CD4-positive, CD25-positive, alpha-beta regulatory T cell (primary cell): Measurements from ENCODE around the gene AMMECR1L. TPM values are rescaled to one million over a fixed set of nuclear protein-coding genes. Genes with fewer than 3 reads are reported as not detected.
A peak's percentile ranks its signal among the peaks of the same experiment; 100 is the strongest.
"Not testable (repeated sequence)": the region's sequence is repeated elsewhere in the genome, so short reads cannot be mapped to it uniquely, and the experiment has no call there.

Experiments used
- ATAC-seq, 2 donors: fragments of 150-1000 bp; cut with Tn5 transposase; one replicate each; pipeline ENCODE4 v1.10.0; 2021; ENCODE audit warnings: low read depth in 2 of 2, moderate number of reproducible peaks in 2 of 2, moderate library complexity in 1 of 2
- DNase-seq, 3 donors: peaks; one replicate each; pipeline versions ENCODE4 v3.0.0 to v3.0.0-alpha.2; 2012 to 2022; ENCODE audit warnings: mixed read lengths in 1 of 3
- H3K27ac ChIP-seq: one replicate; pipeline ENCODE4 v1.7.0; 2013; ENCODE audit warnings: mild to moderate bottlenecking, low read length; ENCODE audit not compliant: insufficient read depth, poor library complexity, severe bottlenecking
- H3K27me3 ChIP-seq: one replicate; pipeline ENCODE4 v1.7.0; 2013; ENCODE audit warnings: low read length; ENCODE audit not compliant: control insufficient read depth, insufficient read depth
- H3K36me3 ChIP-seq: one replicate; pipeline ENCODE4 v1.7.0; 2013; ENCODE audit warnings: mild to moderate bottlenecking, low read length, moderate library complexity; ENCODE audit not compliant: control insufficient read depth, insufficient read depth
- H3K4me1 ChIP-seq: 2 replicates; pipeline ENCODE4 v1.7.0; 2013; ENCODE audit warnings: mild to moderate bottlenecking, low read length; ENCODE audit not compliant: insufficient read depth, control insufficient read depth, poor library complexity, severe bottlenecking
- H3K4me3 ChIP-seq: one replicate; pipeline ENCODE4 v1.7.0; 2013; ENCODE audit warnings: low read depth, mild to moderate bottlenecking, low read length, moderate library complexity
- H3K9me3 ChIP-seq, 2 experiments: 1 replicate in 1 of 2; 2 replicates in 1 of 2; pipeline ENCODE4 v1.7.0; 2013; ENCODE audit warnings: low read length in 2 of 2, mild to moderate bottlenecking in 1 of 2, moderate library complexity in 1 of 2; ENCODE audit not compliant: control insufficient read depth in 2 of 2
- H3K27ac Mint-ChIP-seq, 3 donors: one replicate each; pipeline ENCODE4 v1.8.0; 2020 to 2022; ENCODE audit warnings: mild to moderate bottlenecking in 3 of 3, mixed read lengths in 3 of 3, moderate library complexity in 2 of 3
- H3K27me3 Mint-ChIP-seq: one replicate; pipeline ENCODE4 v1.8.0; 2022; ENCODE audit warnings: mild to moderate bottlenecking, mixed read lengths
- H3K36me3 Mint-ChIP-seq: one replicate; pipeline ENCODE4 v1.8.0; 2020; ENCODE audit warnings: mixed read lengths
- H3K4me1 Mint-ChIP-seq, 4 donors: one replicate each; pipeline ENCODE4 v1.8.0; 2020 to 2022; ENCODE audit warnings: mixed read lengths in 4 of 4, mild to moderate bottlenecking in 1 of 4
- H3K4me3 Mint-ChIP-seq, 4 donors: one replicate each; pipeline ENCODE4 v1.8.0; 2020 to 2022; ENCODE audit warnings: mild to moderate bottlenecking in 4 of 4, mixed read lengths in 4 of 4, moderate library complexity in 3 of 4
- H3K9me3 Mint-ChIP-seq, 7 donors: one replicate each; pipeline ENCODE4 v1.8.0; 2020 to 2022; ENCODE audit warnings: mixed read lengths in 7 of 7, mild to moderate bottlenecking in 3 of 7, moderate library complexity in 2 of 7
- polyA plus RNA-seq, 4 donors: library from polyadenylated mRNA; unstranded; fragments of 300-500 nt; fragmentation: Illumina TruSeq; gene quantifications; one replicate each; pipeline ENCODE4 v1.2.3, GENCODE V29; 2021
- total RNA-seq: library from RNA; stranded (reverse); gene quantifications from one replicate; pipeline ENCODE4 v1.2.3, GENCODE V29; 2022

AMMECR1L gene
- total and polyA plus RNA-seq, 5 donors from 2014 or later: 3.3 to 14.0 (median 6.4) TPM

GRCh38 chr2:127911737-127912136 is 26.0 kb upstream of the AMMECR1L start:
- H3K4me3 ChIP-seq: no peak overlapping the region
- Mint-ChIP-seq H3K4me1 (no peaks in the 10 kb centered on the region), H3K27ac (no peak overlapping the region), H3K36me3 (no peaks in the 10 kb centered on the region), H3K4me3 (no peak overlapping the region), H3K9me3 (peaks cover 0 to 4% (median 0%) of the 10 kb centered on the region in 7 donors), H3K27me3 (peaks cover 15% of the 10 kb centered on the region)
- no peaks in the 10 kb centered on the region for H3K9me3 ChIP-seq
- no peaks in the 10 kb centered on the region for H3K27me3 ChIP-seq
- H3K36me3 ChIP-seq: no peaks in the 10 kb centered on the region
- no peak for ATAC-seq
- H3K27ac ChIP-seq: no peak overlapping the region
- no peak for DNase-seq
- no peaks in the 10 kb centered on the region for H3K4me1 ChIP-seq

DNA sequence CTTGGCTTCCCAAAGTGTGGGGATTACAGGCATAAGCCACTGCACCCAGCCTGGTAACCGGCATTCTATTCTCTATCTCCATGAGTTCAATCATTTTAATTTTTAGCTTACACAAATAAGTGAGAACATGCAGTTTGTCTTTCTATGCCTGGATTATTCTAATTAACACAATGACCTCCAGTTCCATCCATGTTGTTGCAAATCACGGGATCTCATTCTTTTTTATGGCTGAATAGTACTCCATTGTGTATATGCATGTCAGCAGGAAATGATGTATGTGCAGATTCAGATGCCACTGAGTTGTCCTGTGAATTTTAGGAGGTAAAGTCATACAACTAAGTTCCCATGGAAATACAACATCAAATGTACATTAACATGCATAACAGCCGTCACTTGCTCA is 24.7 kb upstream of the AMMECR1L start:
- peaks cover 22% of the 10 kb centered on the region for H3K27me3 Mint-ChIP-seq
- no peak for ATAC-seq
- DNase-seq: no peak

DNA sequence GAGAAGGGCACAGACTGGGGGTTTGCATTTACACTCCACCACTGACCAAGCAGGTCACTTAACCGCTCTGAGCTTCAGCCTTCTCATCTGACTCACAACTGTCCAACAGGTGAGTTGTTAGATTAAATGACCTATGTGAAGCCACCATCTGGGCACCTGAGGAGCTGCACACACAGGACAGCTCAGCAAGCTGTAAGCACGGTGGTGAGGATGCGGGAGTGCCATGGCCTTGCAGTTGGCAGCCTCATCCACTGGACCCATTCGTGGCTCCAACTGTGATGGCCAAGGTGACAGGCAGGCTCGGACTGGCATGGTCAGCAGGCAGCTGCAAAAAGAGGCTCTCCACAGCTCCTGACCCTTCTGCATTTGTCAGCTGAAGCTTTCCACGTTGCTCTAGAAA is 23.3 kb upstream of the AMMECR1L start:
- no peaks in the 10 kb centered on the region for H3K9me3 ChIP-seq
- H3K4me1 ChIP-seq: no peaks in the 10 kb centered on the region
- no peaks in the 10 kb centered on the region for H3K36me3 ChIP-seq
- Mint-ChIP-seq H3K4me1 (peaks cover 0 to 2% (median 0%) of the 10 kb centered on the region in 4 donors), H3K9me3 (peaks cover 0 to 4% (median 0%) of the 10 kb centered on the region in 7 donors), H3K4me3 (no peak overlapping the region), H3K27me3 (peaks cover 19% of the 10 kb centered on the region), H3K27ac (no peak overlapping the region), H3K36me3 (no peaks in the 10 kb centered on the region)
- DNase-seq (no peak), ATAC-seq (no peak)
- H3K27ac ChIP-seq: no peak overlapping the region
- no peaks in the 10 kb centered on the region for H3K27me3 ChIP-seq
- no peak overlapping the region for H3K4me3 ChIP-seq

More for the DNA sequence above, 24.7 kb upstream of the AMMECR1L start:
- Histone ChIP-seq H3K27me3 (no peaks in the 10 kb centered on the region), H3K36me3 (no peaks in the 10 kb centered on the region), H3K4me1 (no peaks in the 10 kb centered on the region), H3K9me3 (no peaks in the 10 kb centered on the region), H3K27ac (no peak overlapping the region), H3K4me3 (no peak overlapping the region)
- no peak overlapping the region for H3K4me3 Mint-ChIP-seq
- peaks cover 0 to 2% (median 0%) of the 10 kb centered on the region in 4 donors for H3K4me1 Mint-ChIP-seq
- H3K27ac Mint-ChIP-seq: no peak overlapping the region
- peaks cover 0 to 4% (median 0%) of the 10 kb centered on the region in 7 donors for H3K9me3 Mint-ChIP-seq
- no peaks in the 10 kb centered on the region for H3K36me3 Mint-ChIP-seq

GRCh38 chr2:127907733-127908400 is 22.1 kb upstream of the AMMECR1L start:
- not testable (repeated sequence) for H3K36me3 Mint-ChIP-seq, H3K27ac Mint-ChIP-seq, H3K9me3 Mint-ChIP-seq, DNase-seq, H3K27ac ChIP-seq, H3K4me3 Mint-ChIP-seq, H3K4me1 ChIP-seq, H3K36me3 ChIP-seq, ATAC-seq, H3K9me3 ChIP-seq, H3K4me1 Mint-ChIP-seq, H3K4me3 ChIP-seq, H3K27me3 ChIP-seq
- H3K27me3 Mint-ChIP-seq: peaks cover 24% of the 10 kb centered on the region

GRCh38 chr2:127906206-127906926 is 20.6 kb upstream of the AMMECR1L start:
- H3K27me3 ChIP-seq: no peaks in the 10 kb centered on the region
- no peak overlapping the region for H3K4me3 ChIP-seq
- no peak overlapping the region for H3K27ac ChIP-seq
- ATAC-seq (no peak), DNase-seq (no peak)
- Mint-ChIP-seq H3K9me3 (peaks cover 0 to 4% (median 0%) of the 10 kb centered on the region in 7 donors), H3K27ac (no peak overlapping the region), H3K4me3 (peak overlapping the region in 1 of 4 donors; percentile 38), H3K4me1 (peaks cover 0 to 2% (median 0%) of the 10 kb centered on the region in 4 donors), H3K36me3 (no peaks in the 10 kb centered on the region), H3K27me3 (peaks cover 25% of the 10 kb centered on the region)
- H3K36me3 ChIP-seq: no peaks in the 10 kb centered on the region
- H3K9me3 ChIP-seq: no peaks in the 10 kb centered on the region
- H3K4me1 ChIP-seq: no peaks in the 10 kb centered on the region

DNA sequence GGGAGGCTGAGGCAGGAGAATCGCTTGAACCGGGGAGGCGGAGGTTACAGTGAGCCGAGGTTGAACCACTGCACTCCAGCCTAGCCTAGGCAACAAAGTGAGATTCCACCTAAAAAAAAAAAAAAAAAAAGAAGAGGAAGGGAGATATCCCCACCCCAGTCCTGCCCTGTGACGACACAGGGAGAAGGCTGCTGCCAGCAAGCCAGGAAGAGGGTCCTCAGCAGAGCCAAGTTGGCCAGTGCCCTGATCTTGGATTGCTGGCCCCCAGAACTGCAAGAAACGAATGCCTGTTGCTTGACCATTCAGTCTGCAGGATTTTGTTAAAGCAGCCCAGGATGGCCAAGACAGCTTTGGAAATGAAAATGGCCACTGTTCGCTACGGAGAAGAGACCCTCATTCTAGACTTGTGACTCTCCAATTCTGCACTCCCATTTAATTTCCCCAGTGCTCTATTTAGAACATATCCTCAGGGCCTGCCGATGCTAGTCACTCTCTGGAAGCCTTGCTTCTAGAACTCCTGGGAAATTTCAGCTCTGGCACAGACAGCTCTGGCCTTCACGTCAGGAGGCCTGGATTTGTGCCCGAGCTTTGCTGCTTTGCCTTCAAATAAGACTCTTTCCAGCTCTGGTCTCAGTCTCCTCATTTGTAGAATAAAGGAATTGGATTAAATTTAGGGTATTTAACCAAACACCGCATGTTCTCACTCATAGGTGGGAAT is 15.7 kb upstream of the AMMECR1L start:
- H3K4me3 ChIP-seq: no peak overlapping the region
- Mint-ChIP-seq H3K4me1 (peaks cover 0 to 2% (median 0%) of the 10 kb centered on the region in 4 donors), H3K27me3 (peaks cover 36% of the 10 kb centered on the region), H3K36me3 (no peaks in the 10 kb centered on the region), H3K9me3 (peaks cover 0 to 1% (median 0%) of the 10 kb centered on the region in 7 donors), H3K27ac (no peak overlapping the region), H3K4me3 (no peak overlapping the region)
- peaks cover 2% of the 10 kb centered on the region for H3K27me3 ChIP-seq
- DNase-seq (no peak), ATAC-seq (no peak)
- H3K9me3 ChIP-seq: no peaks in the 10 kb centered on the region
- no peak overlapping the region for H3K27ac ChIP-seq
- no peaks in the 10 kb centered on the region for H3K4me1 ChIP-seq
- H3K36me3 ChIP-seq: no peaks in the 10 kb centered on the region

GRCh38 chr2:127897531-127898211 is 11.9 kb upstream of the AMMECR1L start:
- H3K9me3 Mint-ChIP-seq: peaks cover 0 to 1% (median 0%) of the 10 kb centered on the region in 7 donors
- no peak overlapping the region for H3K27ac Mint-ChIP-seq
- no peaks in the 10 kb centered on the region for H3K36me3 ChIP-seq
- H3K4me1 Mint-ChIP-seq: no peaks in the 10 kb centered on the region
- no peak overlapping the region for H3K4me3 Mint-ChIP-seq
- no peak overlapping the region for H3K4me3 ChIP-seq
- DNase-seq: no peak
- no peaks in the 10 kb centered on the region for H3K36me3 Mint-ChIP-seq
- H3K27me3 Mint-ChIP-seq: peaks cover 24% of the 10 kb centered on the region
- ATAC-seq: no peak
- H3K27ac ChIP-seq: no peak overlapping the region
- H3K27me3 ChIP-seq: peaks cover 2% of the 10 kb centered on the region
- no peaks in the 10 kb centered on the region for H3K9me3 ChIP-seq
- H3K4me1 ChIP-seq: no peaks in the 10 kb centered on the region
